Ishikawa (cell line): ENCODE results near the gene KIAA0040.

Source experiments
- CEBPB ChIP-seq: IDR thresholded peaks from 2 replicates; pipeline ENCODE4 v1.6.1; 2012
- CREB1 ChIP-seq: IDR thresholded peaks from 2 replicates; pipeline ENCODE4 v1.6.1; 2012; ENCODE audit warnings: low read depth
- EGR1 ChIP-seq: IDR thresholded peaks from 2 replicates; pipeline ENCODE4 v1.6.1; 2012
- EP300 ChIP-seq: IDR thresholded peaks from 2 replicates; pipeline ENCODE4 v1.6.1; 2012; ENCODE audit warnings: borderline replicate concordance
- FOXM1 ChIP-seq: IDR thresholded peaks from 2 replicates; pipeline ENCODE4 v1.6.1; 2012; ENCODE audit warnings: low read depth, borderline replicate concordance
- NFIC ChIP-seq: IDR thresholded peaks from 2 replicates; pipeline ENCODE4 v1.6.1; 2012
- RAD21 ChIP-seq: IDR thresholded peaks from 2 replicates; pipeline ENCODE4 v1.6.1; 2012; ENCODE audit warnings: low read depth
- TAF1 ChIP-seq: IDR thresholded peaks from 2 replicates; pipeline ENCODE4 v1.6.1; 2012; ENCODE audit warnings: low read depth, mild to moderate bottlenecking
- TCF12 ChIP-seq: IDR thresholded peaks from 2 replicates; pipeline ENCODE4 v1.6.1; 2012; ENCODE audit warnings: low read depth
- TEAD4 ChIP-seq: IDR thresholded peaks from 2 replicates; pipeline ENCODE4 v1.6.1; 2012
- YY1 ChIP-seq: IDR thresholded peaks from 2 replicates; pipeline ENCODE4 v1.6.1; 2012; ENCODE audit warnings: low read depth
- ZBTB7A ChIP-seq: IDR thresholded peaks from 2 replicates; pipeline ENCODE4 v1.6.1; 2012; ENCODE audit warnings: low read depth
- TF ChIP-seq, protein P1 (sequence below): IDR thresholded peaks from 2 replicates; pipeline ENCODE4 v1.6.1; 2012; ENCODE audit warnings: low read depth, mild to moderate bottlenecking
- TF ChIP-seq, protein P2 (sequence below): IDR thresholded peaks from 2 replicates; pipeline ENCODE4 v1.6.1; 2012
- TF ChIP-seq, protein P3 (sequence below): IDR thresholded peaks from 2 replicates; pipeline ENCODE4 v1.6.1; 2012

Gene KIAA0040

DNA sequence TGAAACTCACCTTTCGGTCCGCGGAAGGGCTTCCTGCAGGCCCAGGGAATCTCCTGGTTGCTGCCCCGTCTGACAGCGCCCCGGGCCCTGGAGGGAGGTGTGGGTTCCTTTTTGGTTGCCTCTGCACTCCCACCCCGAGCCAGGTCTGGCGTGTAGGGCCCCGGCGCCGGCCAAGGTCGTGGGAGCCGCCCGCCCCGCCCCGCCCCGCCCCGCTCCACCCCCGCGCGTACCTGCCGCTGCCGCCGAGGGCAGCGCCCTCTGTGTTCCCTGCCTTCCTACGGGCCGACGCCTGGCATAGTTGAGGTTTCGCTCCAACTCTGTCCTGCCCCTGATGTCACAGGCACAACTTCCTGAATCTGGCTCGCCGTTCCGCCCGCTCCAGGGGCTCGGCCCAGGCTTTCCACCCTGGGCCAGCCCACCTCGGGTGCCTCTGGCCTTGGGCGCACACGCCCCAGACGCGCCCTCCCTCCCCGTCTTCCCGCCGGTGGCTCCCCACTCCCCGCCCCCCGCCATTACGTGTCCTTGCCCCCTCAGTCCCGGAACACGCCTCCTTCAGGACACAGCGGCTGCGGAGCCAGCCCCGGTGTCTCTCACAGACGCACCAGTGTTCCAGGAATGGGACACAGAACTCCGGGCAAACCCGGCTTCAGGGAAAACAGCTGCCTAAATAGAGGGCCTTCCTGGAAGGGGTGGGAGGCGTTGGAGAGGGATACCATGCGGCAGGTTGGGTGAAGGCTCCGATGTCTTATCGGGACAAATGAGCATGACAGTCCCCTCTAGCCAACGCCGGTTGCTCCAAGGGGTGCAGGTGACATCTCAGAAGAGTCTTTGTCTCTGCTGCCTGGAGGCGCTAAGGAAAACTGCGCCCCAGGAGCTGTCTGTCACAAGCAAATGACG is at the start of gene KIAA0040:
Gene KIAA0040 (minus strand): TSS at position 147 of the 897 bp plus-strand sequence. CDS start 31,763 bp downstream, outside the sequence.
- TF ChIP-seq RAD21 = no peak
- TF ChIP-seq, protein P1, sequence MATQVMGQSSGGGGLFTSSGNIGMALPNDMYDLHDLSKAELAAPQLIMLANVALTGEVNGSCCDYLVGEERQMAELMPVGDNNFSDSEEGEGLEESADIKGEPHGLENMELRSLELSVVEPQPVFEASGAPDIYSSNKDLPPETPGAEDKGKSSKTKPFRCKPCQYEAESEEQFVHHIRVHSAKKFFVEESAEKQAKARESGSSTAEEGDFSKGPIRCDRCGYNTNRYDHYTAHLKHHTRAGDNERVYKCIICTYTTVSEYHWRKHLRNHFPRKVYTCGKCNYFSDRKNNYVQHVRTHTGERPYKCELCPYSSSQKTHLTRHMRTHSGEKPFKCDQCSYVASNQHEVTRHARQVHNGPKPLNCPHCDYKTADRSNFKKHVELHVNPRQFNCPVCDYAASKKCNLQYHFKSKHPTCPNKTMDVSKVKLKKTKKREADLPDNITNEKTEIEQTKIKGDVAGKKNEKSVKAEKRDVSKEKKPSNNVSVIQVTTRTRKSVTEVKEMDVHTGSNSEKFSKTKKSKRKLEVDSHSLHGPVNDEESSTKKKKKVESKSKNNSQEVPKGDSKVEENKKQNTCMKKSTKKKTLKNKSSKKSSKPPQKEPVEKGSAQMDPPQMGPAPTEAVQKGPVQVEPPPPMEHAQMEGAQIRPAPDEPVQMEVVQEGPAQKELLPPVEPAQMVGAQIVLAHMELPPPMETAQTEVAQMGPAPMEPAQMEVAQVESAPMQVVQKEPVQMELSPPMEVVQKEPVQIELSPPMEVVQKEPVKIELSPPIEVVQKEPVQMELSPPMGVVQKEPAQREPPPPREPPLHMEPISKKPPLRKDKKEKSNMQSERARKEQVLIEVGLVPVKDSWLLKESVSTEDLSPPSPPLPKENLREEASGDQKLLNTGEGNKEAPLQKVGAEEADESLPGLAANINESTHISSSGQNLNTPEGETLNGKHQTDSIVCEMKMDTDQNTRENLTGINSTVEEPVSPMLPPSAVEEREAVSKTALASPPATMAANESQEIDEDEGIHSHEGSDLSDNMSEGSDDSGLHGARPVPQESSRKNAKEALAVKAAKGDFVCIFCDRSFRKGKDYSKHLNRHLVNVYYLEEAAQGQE = no peak
- TF ChIP-seq EP300 = no peak
- no peak for TF ChIP-seq CEBPB
- TF ChIP-seq, protein P2, sequence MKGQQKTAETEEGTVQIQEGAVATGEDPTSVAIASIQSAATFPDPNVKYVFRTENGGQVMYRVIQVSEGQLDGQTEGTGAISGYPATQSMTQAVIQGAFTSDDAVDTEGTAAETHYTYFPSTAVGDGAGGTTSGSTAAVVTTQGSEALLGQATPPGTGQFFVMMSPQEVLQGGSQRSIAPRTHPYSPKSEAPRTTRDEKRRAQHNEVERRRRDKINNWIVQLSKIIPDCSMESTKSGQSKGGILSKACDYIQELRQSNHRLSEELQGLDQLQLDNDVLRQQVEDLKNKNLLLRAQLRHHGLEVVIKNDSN = no peak
- TF ChIP-seq CREB1 = no peak
- TF ChIP-seq EGR1 = 0 out of 2 replicates have a peak, but pooled peaks have one; percentile 45
- TF ChIP-seq TCF12 = 0 out of 2 replicates have a peak, but pooled peaks have one; percentile 5
- TF ChIP-seq TAF1 = no peak
- no peak for TF ChIP-seq FOXM1
- TF ChIP-seq NFIC = no peak
- no peak for TF ChIP-seq ZBTB7A
- TF ChIP-seq, protein P3, sequence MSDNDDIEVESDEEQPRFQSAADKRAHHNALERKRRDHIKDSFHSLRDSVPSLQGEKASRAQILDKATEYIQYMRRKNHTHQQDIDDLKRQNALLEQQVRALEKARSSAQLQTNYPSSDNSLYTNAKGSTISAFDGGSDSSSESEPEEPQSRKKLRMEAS = peak; percentile 73
- TF ChIP-seq TEAD4 = no peak
- 0 out of 2 replicates have a peak, but pooled peaks have one; percentile 28 for TF ChIP-seq YY1

DNA sequence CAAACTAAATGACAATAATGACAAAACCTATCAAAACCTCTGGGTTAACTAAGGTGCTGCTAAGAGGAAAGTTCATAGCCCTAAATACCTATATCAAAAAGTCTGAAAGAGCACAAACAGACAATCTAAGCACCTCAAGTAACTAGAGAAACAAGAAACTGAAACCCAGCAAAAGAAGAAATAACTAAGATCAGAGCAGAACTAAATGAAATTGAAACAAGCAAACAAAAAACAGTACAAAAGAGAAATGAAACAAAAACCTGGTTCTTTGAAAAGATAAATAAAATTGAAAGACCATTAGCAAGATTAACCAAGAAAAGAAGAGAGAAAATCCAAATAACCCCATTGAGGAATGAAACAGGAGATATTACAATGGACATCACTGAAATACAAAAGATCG is 44.8 kb upstream of the KIAA0040 start:
- TF ChIP-seq, protein P1 = no peak
- TF ChIP-seq EP300 (no peak), CREB1 (no peak), YY1 (no peak), NFIC (no peak), ZBTB7A (no peak), TCF12 (no peak), TAF1 (no peak), RAD21 (no peak), EGR1 (no peak), TEAD4 (no peak), CEBPB (no peak), FOXM1 (no peak)
- TF ChIP-seq, protein P2 = no peak
- TF ChIP-seq, protein P3 = no peak

DNA sequence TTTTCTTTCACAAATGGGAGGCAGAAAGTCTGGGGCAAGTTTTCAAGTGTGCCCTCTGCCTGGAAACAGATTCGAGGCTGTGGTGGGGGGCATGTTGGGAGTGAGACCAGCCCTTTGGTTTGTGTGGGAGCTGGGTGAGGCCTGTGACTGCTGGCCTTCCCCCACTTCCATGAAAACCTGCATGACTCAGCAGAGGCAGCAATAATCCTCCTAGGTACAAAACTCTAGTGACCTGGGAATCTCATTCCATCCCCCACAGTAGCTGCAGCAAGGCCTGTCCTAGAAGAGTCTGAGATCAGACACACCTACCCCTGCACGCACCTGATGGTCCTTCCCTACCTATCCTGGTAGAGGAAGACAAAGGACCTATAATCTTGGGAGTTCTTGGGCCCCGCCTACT is 42.1 kb upstream of the KIAA0040 start:
- no peak for TF ChIP-seq TAF1
- no peak for TF ChIP-seq TCF12
- TF ChIP-seq, protein P2 = no peak
- TF ChIP-seq EP300 = no peak
- TF ChIP-seq RAD21 = no peak
- TF ChIP-seq NFIC = no peak
- TF ChIP-seq ZBTB7A = no peak
- no peak for TF ChIP-seq TEAD4
- TF ChIP-seq, protein P1 = no peak
- TF ChIP-seq YY1 = no peak
- TF ChIP-seq EGR1 = no peak
- TF ChIP-seq CREB1 = no peak

DNA sequence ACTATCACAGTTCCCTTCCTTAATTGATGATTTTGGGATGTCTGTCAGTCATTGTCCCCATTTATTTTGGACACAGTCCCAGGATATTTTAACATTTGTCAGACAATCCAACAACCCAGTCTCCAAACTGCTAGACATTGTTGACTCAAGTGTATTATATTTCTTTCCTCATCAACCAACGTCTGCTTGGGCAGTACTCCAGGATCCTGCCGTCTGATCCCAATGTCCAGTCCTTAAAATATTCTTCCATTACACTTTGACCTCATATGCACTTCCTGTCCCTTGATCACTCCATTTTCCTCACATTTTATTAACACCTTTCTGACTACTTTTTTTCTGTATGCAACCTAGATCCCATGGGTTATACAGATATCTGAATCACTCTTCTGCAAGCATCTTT is 39.8 kb upstream of the KIAA0040 start:
- TF ChIP-seq FOXM1 = no peak
- TF ChIP-seq RAD21 = no peak
- TF ChIP-seq, protein P2 = no peak
- no peak for TF ChIP-seq YY1
- TF ChIP-seq, protein P3 = no peak
- TF ChIP-seq TEAD4 = no peak
- TF ChIP-seq NFIC = no peak
- TF ChIP-seq CEBPB = no peak
- no peak for TF ChIP-seq TAF1
